GM23248 (cell line): Measurements from ENCODE around the gene NT5M.

ENCODE experiments used
- EZH2 ChIP-seq: fragments of 200-600 bp; sonication (generic); IDR thresholded peaks from 2 replicates; pipeline ENCODE4 v1.6.1; 2018; ENCODE audit warnings: antibody characterized with exemption, mild to moderate bottlenecking; ENCODE audit not compliant: insufficient read depth, poor library complexity, severe bottlenecking
- EZH2phosphoT487 ChIP-seq: fragments of 200-600 bp; sonication (generic); IDR thresholded peaks from 2 replicates; pipeline ENCODE4 v1.6.1; 2018; ENCODE audit warnings: antibody characterized with exemption, moderate library complexity, mild to moderate bottlenecking, low read depth; ENCODE audit not compliant: insufficient read depth

DNA sequence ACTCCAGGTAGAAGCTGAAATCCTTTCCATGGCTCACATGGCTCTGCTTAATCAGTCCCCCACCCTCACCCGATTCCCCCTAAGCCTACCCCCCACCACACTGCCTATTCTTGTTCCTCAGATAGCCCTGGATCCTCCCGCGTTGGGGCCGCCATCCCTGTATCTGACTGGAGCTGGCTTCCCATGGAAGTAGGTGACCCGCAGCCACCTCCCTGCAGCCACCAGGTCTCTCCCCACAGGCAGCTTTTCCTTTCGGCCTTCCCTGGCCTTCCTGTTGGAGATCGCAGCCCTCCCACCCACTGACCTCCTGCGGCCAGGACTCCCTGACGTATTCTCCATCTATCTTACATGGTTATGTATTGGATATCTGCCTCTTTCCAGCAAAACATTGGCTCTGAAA, 91.3 kb downstream of the NT5M start:
- TF ChIP-seq EZH2 (no peak), EZH2phosphoT487 (no peak)
